NCI-H2081 treated with DMSO at 0.1 percent for 48 hours (cell line): Measurements from ENCODE around the gene HCRT.
"Not testable (repeated sequence)": the region's sequence is repeated elsewhere in the genome, so short reads cannot be mapped to it uniquely, and the experiment has no call there.

Experiments used
- DNase-seq: peaks from one replicate; lab custom pipeline; 2025; lab: John Stamatoyannopoulos, UW

HCRT gene

DNA sequence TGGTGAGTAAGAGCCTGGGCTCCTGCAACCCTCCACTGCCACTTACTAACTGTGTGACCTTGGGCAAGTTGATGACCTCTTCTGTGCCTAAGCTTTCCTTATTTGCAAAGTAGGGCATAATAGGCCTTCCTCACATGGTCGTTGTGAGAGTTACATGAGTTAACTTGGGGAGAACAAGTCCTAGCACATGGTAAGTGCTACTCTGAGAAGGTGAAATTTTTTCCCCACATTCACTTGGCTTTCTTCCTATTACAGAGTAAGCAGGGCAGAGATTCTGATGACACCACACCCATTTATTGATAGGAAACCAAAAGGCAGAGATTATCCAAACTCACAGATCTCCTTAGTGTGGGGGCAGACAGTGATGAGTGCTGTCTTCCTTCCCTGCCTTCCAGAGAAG lies 5.9 kb downstream of the HCRT start:
- no peak for DNase-seq

DNA sequence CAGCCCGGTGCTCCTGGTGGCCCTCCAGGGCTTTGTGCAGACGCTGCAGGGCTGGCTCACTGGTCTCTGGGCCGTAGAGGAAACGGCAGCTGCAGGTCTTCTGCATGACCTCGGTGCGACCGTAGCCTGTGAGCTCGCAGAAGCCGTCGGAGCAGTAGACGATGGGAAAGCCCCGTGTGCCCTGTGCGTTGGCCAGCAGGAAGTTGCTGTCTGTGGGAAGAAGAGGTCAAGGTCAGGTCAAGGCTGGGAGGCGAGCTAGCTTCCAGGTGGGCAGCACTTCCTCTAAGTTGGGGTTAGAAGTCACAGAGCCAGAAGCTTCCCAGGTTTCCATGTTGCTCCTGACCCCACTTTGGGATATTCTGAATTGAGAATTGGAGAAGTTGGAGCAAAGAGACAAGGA lies 6.4 kb downstream of the HCRT start:
- DNase-seq = no peak

DNA sequence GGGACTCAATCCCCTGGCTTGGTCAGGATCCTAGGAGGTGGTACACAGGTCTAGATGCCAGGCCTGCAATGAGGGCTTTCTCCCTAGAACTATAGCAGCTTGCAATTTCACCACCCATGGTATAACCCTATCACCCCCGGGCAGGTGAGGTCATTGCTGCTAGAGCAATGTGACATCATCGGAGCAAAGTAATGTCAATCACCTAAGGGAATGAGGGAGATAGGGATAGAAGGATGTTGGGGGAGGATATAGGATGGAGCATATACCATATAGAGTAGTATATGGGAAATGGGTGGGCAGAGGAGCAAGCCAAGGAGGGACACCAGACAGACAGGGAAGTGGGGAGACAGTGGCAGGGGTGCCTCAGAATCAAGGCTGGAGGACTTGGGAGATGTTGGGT lies 7.6 kb downstream of the HCRT start:
- DNase-seq = no peak

DNA sequence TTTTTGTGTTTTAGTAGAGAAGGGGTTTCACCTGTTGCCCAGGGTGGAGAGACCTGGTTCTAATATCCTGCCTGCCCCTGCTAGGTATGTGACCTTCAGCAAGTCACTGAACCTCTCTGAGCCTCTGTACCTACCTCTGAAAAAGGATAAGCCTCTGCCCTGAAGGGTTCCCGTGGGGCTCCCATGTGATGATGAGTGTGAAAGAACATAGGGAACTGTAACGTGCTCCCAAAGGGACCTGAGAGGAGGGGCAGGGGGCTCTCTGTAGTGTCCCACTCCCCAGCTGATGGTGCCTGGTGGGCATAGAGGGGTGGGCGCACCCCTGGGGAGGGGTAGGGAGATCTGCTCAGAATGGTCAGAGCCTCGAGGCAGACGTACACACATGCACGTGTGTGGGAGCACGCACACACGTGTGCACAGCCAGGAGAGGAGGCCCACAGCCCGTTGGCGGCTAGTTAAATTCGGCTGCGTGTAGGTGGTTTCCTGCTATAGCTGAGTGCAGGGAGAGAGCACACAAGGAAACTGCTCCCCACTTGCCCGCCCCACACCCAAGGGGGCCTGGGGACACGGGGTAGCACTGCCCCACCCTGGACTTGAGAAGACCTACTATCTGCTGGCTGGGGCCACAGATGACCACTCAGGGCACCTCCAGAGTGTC lies 11.0 kb downstream of the HCRT start:
- DNase-seq = no peak

DNA sequence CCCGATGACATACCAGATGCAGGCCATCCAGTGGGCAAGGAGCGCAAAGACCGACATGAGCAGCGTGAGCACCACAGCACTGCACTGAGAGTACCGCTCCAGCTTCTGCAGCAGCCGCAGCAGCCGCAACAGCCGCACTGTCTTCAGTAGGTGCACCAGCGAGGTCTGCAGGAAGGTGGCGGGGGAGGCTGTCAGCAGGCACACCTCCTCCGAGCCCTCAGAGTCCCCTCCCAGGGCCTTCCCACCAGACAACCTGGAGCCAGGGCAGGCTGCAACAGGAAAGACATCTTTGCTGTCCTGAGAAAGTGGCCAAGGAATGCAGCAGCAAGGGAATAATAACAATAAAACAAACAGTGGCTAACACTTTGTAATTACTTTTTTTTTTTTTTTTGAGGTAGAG lies 13.4 kb downstream of the HCRT start:
- DNase-seq = no peak

DNA sequence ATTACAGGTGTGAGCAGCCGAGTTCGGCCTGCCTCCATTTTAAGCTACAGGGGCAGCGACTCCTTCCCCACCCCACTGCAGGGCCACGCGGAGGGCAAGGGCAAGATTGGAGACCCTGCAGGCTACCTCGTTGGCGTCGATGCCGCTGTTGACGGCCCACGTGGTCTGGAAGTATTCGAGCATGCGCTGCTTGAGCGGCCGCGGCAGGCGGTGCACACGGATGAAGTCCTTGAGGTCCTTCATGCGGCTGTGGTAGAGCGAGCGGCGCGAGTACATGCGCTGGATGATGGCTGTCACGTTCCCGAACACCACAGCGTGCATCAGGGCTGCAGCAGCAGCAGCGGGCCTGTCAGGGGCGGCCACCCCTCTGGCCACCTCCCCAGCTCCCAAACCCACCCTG lies 15.9 kb downstream of the HCRT start:
- DNase-seq = no peak

DNA sequence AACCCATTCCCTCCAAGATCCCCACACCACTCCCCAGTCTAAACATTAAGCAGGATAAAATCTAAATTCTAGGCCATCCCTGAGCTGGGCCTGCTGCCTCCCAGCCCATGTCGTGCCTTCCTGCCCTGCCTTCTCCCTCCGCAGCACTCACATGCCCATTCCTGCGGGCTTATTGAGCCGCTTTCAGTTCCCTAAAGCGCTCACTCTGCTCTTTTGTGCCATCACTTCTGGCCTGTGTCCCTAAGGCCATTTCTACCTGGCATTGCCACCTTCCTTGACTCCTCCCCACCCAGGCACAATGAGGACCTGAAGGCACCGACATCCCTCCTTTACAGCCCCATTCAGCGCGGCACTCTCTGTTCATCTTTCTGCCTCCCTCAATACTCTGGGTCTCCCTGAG lies 17.4 kb downstream of the HCRT start:
- DNase-seq = no peak

DNA sequence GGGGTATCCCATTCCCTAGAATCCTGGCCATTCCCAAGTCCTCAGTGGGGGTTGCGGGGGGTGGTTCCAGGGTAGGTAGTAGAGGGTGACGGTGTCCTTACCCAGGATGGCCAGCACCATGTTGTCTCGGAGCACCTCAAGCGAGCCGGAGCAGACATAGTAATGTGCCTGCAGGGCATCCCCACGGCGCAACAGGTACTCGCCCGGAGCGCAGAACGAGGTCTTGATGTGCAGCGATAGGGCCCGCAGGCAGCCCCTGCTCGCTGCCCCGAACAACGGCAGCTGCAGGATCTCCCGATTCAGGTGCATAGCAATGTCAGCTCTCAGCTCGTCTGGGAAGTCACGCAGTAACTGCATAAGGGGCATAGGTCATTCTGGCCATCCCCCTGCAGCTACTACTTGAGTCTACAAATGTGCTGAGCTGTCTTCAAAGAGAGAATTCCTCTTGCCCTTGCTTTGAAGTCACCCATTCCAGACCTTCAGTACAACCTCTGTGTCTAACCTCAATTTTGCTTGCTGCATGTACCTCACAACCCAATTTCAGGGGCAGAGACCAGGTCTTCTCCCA lies 19.0 kb downstream of the HCRT start:
- DNase-seq = no peak

DNA sequence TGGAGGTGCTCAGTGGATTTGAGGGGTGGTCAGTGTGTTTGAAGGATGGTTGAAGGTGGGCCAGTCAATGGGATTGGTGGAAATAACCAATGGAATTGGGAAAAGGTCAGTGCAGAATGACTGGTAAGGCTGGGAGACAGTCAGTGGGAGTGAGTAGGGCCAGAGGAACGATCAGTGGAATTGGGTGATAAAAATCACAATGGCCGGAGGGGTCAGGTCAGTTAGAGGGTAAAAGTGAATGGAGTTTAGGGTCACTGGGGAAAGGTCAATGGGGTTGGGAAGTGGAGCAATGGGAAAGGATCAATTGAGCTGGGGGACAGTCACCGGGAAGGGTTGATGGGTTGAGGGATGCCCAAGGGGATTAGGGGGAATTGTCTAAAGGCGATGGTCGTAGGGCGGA lies 19.5 kb downstream of the HCRT start:
- DNase-seq = no peak

DNA sequence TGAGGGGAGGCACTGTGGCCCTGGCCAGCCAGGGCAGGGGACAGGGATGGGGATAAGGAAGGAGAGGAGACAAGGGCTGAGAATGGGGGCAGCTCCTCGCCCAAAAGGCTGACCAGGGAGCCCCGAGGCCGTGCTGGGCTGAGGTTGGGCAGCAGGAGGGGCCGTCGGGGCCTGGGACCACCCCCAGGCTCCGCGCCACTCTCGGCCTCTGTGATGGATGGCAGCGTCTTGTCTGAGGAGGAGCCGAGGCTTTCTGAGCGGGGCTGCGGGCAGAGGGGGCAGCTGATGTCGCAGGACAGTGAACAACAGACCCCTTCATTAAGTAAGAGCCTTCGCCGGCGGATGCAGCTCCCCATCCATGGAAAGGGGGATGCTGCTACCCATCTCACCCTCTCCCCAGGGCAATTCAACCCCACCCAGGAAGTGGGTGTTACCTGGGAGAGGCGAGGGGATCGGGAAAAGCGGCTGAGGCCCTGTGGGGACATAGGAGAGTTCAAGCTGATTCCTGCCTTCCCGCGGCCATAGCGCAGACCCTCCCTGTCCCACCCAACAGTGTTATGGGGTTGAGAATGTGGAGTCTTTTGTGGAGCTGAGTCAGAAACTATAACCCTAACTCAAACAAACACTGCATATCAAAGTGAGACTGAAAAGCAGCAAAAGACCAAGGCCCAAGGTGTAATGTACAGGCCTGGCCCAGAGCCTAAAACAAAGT lies 21.4 kb downstream of the HCRT start:
- DNase-seq = no peak

DNA sequence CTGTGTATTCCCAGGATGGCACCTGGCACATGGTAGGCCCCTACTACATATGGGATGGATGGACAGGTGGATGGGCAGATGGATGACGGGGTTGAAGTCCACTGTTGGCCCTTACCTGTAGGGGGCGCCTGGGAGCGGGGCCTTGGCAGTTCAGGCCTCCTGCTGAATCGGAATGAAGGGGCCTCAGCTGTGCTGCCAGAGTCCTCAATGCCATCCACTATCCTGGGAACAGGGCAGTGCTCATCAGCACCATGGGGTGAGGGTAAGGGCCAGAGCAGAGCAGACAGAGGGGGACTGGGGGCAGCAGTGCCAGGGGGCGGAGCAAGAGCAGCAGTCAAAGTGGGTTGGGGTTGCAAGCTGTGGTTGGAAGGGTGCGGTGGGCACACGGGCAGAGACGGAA lies 22.1 kb downstream of the HCRT start:
- DNase-seq = no peak

DNA sequence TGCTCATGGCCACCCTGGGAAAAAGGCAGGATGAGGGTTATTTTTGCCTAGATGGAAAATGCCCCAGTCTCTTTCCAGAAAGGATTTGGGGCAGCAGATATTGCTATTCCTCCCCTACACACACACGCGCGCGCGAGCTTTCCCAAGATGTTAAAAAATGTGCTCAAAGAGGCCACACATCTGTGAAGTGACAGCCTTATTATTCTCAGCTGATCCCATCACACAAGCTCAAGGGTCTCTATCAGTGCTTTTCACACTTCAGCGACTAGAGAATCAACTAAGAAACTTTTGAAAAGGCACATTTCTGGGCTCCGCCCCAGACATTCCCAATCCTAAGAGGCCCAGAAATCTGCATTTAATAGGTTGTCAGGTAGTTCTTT lies 24.7 kb downstream of the HCRT start:
- no peak for DNase-seq

DNA sequence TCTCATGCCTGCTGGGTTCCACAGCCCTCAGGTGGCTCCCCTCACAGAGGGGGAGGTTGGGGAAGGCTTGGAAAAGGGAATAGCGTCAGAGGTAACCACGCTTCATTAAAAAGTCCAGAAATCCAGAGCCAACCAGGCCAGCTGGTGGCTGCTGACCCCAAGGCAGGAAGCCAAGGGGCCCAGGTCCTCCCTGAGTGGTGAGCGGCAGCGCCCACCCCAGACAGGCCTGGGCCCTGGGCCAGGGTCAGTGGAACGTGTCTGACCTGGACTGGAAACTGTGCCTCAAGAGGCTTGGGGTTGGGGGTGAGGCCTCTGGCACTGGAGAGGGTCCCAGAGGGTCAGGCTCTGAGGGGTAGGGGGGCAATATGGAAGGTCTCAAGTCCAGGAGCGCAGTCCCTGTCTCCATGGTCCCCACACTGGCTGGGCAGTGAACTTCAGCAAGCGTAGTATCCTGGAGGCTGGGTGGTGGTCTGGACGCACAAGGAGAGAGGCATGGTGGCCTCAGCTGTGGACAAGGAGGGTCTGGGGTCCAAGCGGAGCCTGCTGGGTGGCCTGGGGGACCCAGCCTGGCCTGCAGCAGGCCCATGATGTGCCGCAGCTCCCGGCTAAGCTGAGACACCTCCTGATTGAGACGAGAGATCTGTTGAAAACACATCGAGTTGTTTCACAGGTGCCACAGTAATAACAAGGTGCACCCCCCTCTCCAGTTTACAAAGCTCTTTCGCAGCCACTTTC lies 25.3 kb downstream of the HCRT start:
- no peak for DNase-seq

DNA sequence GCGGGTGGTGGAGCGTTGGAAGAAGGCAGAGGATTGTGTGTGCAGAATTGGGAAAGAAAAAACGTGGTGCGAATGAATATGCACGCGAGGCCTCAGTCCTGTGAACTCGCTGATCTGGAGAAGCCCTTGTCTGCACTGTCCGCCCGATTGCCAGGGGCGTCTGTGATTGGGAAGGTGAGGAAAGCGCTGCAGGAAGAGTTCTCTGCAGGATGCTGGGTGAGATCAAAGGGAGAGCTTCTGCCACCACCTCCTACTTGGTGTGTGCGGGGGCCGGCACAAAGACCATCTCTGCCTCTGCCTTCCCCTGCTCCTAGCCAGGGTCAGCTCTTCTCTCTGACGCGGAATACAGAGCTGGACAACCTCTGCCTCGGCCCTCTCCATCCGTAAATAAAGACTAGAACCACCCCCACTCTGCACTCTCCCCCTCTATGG lies 29.6 kb downstream of the HCRT start:
- no peak for DNase-seq

DNA sequence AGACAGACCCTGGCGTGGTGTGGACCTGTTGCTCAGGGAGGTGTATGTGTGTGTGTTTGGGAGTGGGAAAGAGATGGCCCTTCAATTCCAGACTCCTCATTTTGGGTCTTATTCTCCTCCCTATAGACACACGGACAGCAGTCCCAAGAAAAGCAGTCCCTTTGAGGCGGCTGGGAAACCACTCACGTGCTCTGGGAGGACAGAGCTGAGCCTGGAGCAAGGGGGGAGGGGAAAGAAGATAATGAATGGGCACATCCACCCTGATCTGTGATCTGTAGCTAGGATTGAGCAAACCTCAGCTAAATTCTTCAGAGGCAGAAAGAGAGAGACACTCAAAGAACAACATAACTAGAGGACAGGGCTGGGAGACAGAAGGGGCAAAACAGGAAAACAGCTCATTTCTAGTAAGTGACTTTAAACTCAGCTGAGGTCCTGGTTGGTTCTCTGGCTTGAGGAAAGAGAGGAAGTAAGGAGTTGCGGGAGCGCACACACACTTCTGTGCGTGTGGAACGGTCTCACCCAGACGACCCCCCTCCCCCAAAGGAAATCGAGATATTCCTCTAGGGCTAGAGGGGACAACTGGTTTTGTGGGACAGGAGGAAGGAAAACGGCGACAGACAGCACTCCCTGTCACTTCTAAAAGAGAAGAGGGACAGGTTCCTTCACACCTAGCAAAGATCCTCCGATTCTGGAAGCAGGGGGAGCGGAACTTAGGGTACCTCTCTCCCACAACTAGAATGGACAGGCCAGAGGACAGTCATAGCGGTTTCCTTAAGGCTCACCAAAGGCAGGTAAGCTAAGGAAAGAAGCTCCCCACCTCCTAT lies 31.1 kb downstream of the HCRT start:
- no peak for DNase-seq

DNA sequence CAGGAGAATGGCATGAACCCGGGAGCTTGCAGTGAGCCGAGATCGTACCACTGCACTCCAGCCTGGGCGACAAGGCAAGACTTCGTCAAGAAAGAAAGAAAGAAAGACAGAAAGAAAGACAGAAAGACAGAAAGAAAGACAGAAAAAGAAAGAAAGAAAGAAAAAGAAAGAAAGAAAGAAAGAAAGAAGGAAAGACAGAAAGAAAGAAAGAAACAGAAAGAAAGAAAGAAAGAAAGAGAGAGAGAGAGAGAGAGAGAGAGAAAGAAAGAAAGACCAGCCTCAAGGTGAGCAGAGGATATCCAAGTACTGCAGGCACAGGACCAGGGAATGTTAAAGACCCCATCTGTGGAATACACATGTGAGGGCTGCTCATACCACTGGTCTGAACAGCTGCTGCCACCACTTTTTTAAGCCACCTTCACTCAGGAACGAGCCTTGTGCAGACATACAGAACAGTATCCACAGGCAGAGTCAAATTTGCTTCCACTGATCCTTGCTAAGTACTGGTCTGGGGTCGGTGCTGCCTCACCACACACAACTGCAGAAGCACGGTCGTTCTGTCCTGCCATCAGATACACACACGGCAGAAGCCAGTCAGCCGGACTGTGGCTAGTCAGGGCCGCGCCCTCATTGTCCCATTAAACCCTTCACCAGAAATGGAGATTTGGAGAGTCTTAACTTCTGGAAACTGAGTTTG lies 38.2 kb downstream of the HCRT start:
- DNase-seq = no peak

DNA sequence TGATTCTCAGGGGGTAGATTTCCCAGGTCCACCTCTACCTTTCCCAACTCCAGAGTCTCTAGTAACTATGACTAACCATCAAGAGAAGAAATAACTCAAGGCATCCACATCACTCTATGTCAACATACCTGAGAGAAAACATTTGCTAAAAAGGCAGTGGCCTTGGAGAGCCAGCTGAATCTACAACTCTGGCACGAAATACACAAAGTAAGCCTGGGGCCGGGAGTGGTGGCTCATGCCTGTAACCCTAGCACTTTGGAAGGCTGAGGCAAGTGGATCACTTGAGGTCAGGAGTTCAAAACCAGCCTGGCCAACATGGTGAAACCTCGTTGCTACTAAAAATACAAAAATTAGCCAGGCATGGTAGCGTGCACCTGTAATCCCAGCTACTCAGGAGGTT lies 42.1 kb downstream of the HCRT start:
- DNase-seq = not testable (repeated sequence)

DNA sequence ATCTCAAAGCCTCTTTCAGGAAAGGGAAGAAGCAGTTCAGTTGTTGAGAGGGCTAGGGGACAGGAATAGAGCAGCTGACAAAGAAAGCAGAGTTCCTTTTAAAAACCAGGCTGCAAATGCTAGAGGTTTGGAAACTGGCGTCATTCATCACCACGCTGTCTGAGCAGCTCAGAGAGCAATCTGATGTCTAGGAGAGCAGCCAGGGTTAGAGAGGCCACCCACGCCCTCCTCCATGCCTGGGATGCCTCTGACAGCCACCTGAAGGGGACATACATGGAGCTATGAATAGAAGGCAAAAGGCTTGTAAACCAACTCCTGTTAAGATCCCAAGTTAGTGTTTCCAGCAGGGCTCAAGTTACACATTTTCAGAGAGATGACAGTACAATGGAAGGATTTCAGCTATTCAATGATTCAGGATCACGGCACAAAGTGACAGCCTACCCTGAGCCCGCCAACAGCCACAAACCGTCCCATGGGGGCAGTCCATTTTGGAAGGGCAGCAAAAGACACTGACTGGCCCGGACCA lies 42.8 kb downstream of the HCRT start:
- no peak for DNase-seq

DNA sequence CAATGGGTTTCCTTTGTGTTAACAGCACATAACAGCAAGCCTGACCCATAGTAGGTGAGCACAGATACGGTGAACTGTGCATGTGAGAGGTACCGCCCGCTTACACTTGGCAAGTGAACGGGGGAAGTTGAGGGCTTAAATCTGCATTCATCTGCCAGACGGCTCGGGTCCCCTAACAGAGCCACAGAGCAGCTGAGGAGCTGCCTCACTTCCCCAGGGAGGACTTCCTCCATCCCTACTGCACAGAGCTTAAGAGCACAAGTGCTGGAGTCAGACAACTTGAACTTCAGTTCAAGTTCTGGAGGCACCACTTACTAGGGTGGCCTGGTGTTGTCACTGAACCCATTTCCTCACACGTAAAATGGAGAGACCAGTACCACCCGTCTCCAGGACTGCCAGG lies 43.9 kb downstream of the HCRT start:
- DNase-seq = no peak

DNA sequence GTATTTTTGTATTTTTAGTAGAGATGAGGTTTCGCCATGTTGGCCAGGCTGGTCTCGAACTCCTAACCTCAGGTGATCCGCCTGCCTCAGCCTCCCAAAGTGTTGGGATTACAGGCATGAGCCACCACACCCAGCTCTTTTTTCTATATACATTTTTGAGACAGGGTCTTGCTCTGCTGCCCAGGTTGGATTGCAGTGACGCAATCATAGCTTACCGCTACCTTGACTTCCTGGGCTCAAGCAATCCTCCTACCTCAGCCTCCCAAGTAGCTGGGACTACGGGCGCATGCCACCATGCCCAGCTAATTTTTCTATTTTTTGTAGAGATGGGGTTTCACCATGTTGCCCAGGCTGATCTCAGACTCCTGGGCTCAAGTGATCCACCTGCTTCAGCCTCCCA lies 44.6 kb downstream of the HCRT start:
- DNase-seq = not testable (repeated sequence)

DNA sequence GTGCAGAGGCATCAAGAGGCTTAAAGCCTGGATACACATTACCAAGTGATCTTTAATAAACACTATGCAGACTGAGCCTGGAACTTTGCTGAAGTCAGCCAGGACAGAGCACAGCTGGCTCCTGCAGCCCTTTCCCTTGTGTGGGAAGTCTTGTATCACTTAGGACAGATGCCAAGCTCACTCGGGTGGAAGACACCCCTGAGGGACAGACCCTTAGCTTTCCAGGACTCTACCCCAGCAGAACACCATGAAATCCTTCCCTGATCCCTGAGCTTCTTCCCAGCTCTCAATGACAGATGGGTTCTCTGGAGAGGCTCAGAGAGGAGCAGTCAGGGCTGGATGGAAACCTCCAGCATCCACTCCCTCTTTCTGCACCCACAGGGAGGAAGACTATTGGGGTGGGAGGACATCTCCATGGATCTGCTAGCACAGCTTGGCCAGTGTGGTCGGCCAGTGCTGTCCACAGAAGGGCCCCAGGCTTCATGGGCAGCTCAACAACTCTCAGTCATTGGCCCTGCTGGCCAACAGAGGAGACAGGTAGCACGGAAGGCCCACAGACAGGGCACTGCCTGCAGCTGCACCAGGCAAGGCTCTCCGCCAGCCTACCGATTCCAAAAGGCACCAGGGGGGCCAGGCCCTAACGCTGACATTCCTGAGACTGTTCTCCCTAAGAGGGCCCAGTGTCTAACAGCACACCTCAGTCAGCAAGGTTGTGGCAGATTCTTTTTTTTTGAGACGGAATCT lies 46.3 kb downstream of the HCRT start:
- no peak for DNase-seq
